ENCODE measurements around the gene PIK3C3. TPM values are rescaled to one million over a fixed set of nuclear protein-coding genes. Genes with fewer than 3 reads are reported as not detected.
A peak's percentile ranks its signal among the peaks of the same experiment; 100 is the strongest.

Gene PIK3C3
- total RNA-seq, 2 donors from 2014 or later, result 51.2 to 72.1 TPM

GRCh38 chr18:41942254-41942653 lies 12.8 kb upstream of the PIK3C3 start:
- Histone ChIP-seq H3K27ac (no peak overlapping the region), H3K9me3 (no peaks in the 10 kb centered on the region), H3K4me3 (no peak overlapping the region), H3K36me3 (no peaks in the 10 kb centered on the region), H3K27me3 (replicated peaks; ENCODE audit: insufficient read depth) (no peaks in the 10 kb centered on the region), H3K4me1 (ENCODE audit: control insufficient read depth in 1 of 2, low read depth in 2 of 2) (no peaks in the 10 kb centered on the region)
- DNase-seq (ENCODE audit: low spot score) (no peak), ATAC-seq (ENCODE audit: insufficient number of reproducible peaks, low FRiP score, low read depth) (no peak)
- TF ChIP-seq CTCF (IDR thresholded peaks at IDR 0.05), result no peak

- H3K27ac ChIP-seq, result no peak overlapping the region
- no peak for TF ChIP-seq CTCF (IDR thresholded peaks at IDR 0.05)
- H3K4me1 ChIP-seq (ENCODE audit: control insufficient read depth in 1 of 2, low read depth in 2 of 2), result no peaks in the 10 kb centered on the region
- H3K27me3 ChIP-seq (replicated peaks; ENCODE audit: insufficient read depth), result no peaks in the 10 kb centered on the region
- no peaks in the 10 kb centered on the region for H3K9me3 ChIP-seq
- no peak overlapping the region for H3K4me3 ChIP-seq
- ATAC-seq (ENCODE audit: insufficient number of reproducible peaks, low FRiP score, low read depth) (no peak), DNase-seq (ENCODE audit: low spot score) (no peak)
- H3K36me3 ChIP-seq, result no peaks in the 10 kb centered on the region
These were observed 6.4 kb upstream of the PIK3C3 start for GRCh38 chr18:41948544-41949110.

- Histone ChIP-seq H3K27me3 (replicated peaks; ENCODE audit: insufficient read depth) (no peaks in the 10 kb centered on the region), H3K9me3 (no peaks in the 10 kb centered on the region), H3K27ac (no peak overlapping the region), H3K36me3 (no peaks in the 10 kb centered on the region), H3K4me3 (no peak overlapping the region), H3K4me1 (ENCODE audit: control insufficient read depth in 1 of 2, low read depth in 2 of 2) (no peaks in the 10 kb centered on the region)
- ATAC-seq (ENCODE audit: insufficient number of reproducible peaks, low FRiP score, low read depth), result no peak
- no peak for DNase-seq (ENCODE audit: low spot score)
- no peak for TF ChIP-seq CTCF (IDR thresholded peaks at IDR 0.05)
These were observed 5.7 kb upstream of the PIK3C3 start for GRCh38 chr18:41949206-41949920.

- ATAC-seq (ENCODE audit: insufficient number of reproducible peaks, low FRiP score, low read depth) (no peak), DNase-seq (ENCODE audit: low spot score) (no peak)
- Histone ChIP-seq H3K4me1 (ENCODE audit: control insufficient read depth in 1 of 2, low read depth in 2 of 2) (peaks cover 16 to 17% of the 10 kb centered on the region in 2 donors), H3K36me3 (no peaks in the 10 kb centered on the region), H3K27me3 (replicated peaks; ENCODE audit: insufficient read depth) (no peaks in the 10 kb centered on the region), H3K4me3 (peak overlapping the region; percentile 84), H3K9me3 (no peaks in the 10 kb centered on the region), H3K27ac (peak overlapping the region; percentile 46 to 52)
- TF ChIP-seq CTCF (IDR thresholded peaks at IDR 0.05), result no peak
These were observed 654 bp downstream of the PIK3C3 start for GRCh38 chr18:41955688-41956087.

- no peaks in the 10 kb centered on the region for H3K27me3 ChIP-seq (replicated peaks; ENCODE audit: insufficient read depth)
- DNase-seq (ENCODE audit: low spot score) (no peak), ATAC-seq (ENCODE audit: insufficient number of reproducible peaks, low FRiP score, low read depth) (no peak)
- TF ChIP-seq CTCF (IDR thresholded peaks at IDR 0.05), result no peak
- H3K4me3 ChIP-seq, result no peak overlapping the region
- no peaks in the 10 kb centered on the region for H3K9me3 ChIP-seq
- no peak overlapping the region for H3K27ac ChIP-seq
- H3K4me1 ChIP-seq (ENCODE audit: control insufficient read depth in 1 of 2, low read depth in 2 of 2), result peaks cover 16 to 17% of the 10 kb centered on the region in 2 donors
- H3K36me3 ChIP-seq, result no peaks in the 10 kb centered on the region
These were observed 4.0 kb downstream of the PIK3C3 start for GRCh38 chr18:41959045-41959444.
